ENCODE measurements around the gene PACSIN1. TPM values are rescaled to one million over a fixed set of nuclear protein-coding genes. Genes with fewer than 3 reads are reported as not detected.

The PACSIN1 gene
- total RNA-seq = under 1 TPM in 1 of 2 donors, not detected in 1; 0.09 TPM

GRCh38 chr6:34465531-34466241, at the start of gene PACSIN1:
PACSIN1 (plus strand) TSS chr6:34466076; CDS start chr6:34526306, 60,230 bp downstream.
- Mint-ChIP-seq H3K4me1 (no peaks in the 10 kb centered on the region), H3K36me3 (ENCODE audit: low read depth) (no peaks in the 10 kb centered on the region), H3K4me3 (peak within 1 kb of the TSS; percentile 54), H3K27me3 (peaks cover 11% of the 10 kb centered on the region), H3K27ac (no peak within 1 kb of the TSS), H3K9me3 (no peaks in the 10 kb centered on the region)
- no peak for ATAC-seq (replicated peaks)

DNA sequence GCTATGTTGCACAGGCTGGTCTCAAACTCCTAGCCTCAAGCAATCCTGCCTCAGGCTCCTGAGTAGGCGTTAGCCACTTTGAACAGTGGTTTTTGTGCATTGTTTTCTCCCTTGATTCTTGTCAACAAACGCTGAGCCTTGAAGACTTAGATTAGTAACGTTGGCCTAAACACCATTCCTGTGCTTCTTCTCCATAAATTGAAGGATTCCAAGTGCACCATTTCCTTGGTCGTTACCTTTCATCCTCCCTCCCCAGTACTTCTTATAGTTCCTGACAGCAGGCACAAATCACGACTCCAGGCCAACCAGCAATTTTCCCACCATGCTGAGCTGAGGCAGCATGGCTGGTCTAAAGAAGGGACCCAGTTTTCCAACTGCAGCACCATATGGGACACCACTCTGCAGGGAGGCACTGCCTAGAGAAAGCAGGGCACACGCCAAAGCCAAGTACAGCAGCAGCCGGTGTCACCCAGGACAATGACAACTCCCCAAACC, 49.0 kb upstream of the PACSIN1 start:
- peak overlapping the region; percentile 28 for H3K27ac Mint-ChIP-seq
- H3K27me3 Mint-ChIP-seq = no peaks in the 10 kb centered on the region
- peaks cover 90% of the 10 kb centered on the region for H3K36me3 Mint-ChIP-seq (ENCODE audit: low read depth)
- H3K4me1 Mint-ChIP-seq = peaks cover 5% of the 10 kb centered on the region
- H3K9me3 Mint-ChIP-seq = no peaks in the 10 kb centered on the region
- no peak for ATAC-seq (replicated peaks)
- H3K4me3 Mint-ChIP-seq = no peak overlapping the region

- no peaks in the 10 kb centered on the region for H3K27me3 Mint-ChIP-seq
- H3K4me3 Mint-ChIP-seq = no peak overlapping the region
- H3K4me1 Mint-ChIP-seq = no peaks in the 10 kb centered on the region
- peaks cover 94% of the 10 kb centered on the region for H3K36me3 Mint-ChIP-seq (ENCODE audit: low read depth)
- H3K9me3 Mint-ChIP-seq = no peaks in the 10 kb centered on the region
- peak overlapping the region; percentile 29 for H3K27ac Mint-ChIP-seq
- no peak for ATAC-seq (replicated peaks)
Measured at GRCh38 chr6:34418367-34418766, 47.5 kb upstream of the PACSIN1 start.

DNA sequence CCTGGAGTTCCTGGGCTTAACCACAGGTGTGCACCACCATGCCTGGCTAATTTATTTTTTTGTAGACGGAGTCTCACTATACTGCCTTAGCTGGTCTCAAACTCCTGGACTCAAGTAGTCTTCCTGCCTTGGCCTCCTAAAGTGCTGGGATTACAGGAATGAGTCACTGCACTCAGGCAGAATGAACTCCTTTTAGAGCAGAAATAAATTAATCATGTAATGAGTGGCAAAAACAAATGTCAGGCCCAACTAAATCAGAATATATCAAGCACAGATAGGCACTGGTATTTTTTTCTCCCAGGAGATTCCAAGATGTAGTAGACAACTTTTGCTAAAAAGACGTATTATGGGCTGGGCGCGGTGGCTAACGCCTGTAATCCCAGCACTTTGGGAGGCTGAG, 42.6 kb upstream of the PACSIN1 start:
- peak overlapping the region; percentile 36 for H3K27ac Mint-ChIP-seq
- H3K9me3 Mint-ChIP-seq = no peaks in the 10 kb centered on the region
- H3K27me3 Mint-ChIP-seq = no peaks in the 10 kb centered on the region
- peaks cover 80% of the 10 kb centered on the region for H3K36me3 Mint-ChIP-seq (ENCODE audit: low read depth)
- H3K4me3 Mint-ChIP-seq = peak overlapping the region; percentile 95
- no peak for ATAC-seq (replicated peaks)
- H3K4me1 Mint-ChIP-seq = peaks cover 4% of the 10 kb centered on the region

DNA sequence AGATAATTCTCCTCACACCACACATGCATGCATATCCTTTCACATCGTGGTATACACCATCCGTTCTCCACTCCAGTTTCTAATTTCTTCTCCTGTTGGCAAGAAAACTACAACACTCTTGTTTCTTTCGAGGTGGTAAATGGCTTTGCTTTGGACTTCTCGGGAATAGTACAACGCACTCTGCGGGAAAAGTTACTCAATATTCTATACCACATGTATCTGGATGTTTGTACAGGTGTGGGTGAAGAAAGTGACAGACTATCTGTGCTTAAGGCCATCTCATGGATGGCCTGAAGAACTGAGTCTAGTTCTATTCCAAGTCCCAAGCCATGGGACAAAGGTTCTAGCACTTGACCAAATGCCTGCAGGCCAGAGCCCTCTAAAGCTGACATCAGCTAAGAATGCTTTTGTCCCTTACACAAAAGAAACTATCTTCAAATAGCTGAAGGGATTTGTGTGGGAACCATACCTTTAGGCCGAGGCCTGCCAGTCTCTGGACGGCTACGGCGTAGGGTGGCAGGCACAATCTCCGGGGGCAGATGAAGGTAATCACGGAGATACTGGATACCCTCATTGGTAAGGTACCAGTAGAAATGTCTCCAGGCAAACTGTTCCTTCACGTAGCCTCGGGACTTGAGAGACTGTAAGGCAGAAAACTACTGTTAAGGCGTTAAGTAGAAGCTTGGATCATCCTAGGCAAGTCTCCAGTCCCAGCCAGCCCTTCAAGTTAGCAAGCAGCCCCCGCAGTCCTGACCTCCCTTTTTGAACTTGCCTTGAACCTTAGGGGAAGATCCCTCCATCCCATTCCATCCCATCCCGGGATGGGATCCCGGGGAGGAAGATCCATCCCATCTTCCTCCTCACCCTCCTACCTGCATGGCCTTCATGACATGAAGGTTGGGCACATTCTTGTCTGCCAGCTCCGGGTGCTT, 41.4 kb upstream of the PACSIN1 start:
- H3K9me3 Mint-ChIP-seq = no peaks in the 10 kb centered on the region
- peaks cover 4% of the 10 kb centered on the region for H3K4me1 Mint-ChIP-seq
- ATAC-seq (replicated peaks) = no peak
- H3K27me3 Mint-ChIP-seq = no peaks in the 10 kb centered on the region
- H3K27ac Mint-ChIP-seq = peak overlapping the region; percentile 100
- H3K4me3 Mint-ChIP-seq = peak overlapping the region; percentile 95
- H3K36me3 Mint-ChIP-seq (ENCODE audit: low read depth) = peaks cover 67% of the 10 kb centered on the region

- peaks cover 4% of the 10 kb centered on the region for H3K4me1 Mint-ChIP-seq
- H3K4me3 Mint-ChIP-seq = peak overlapping the region; percentile 95
- H3K36me3 Mint-ChIP-seq (ENCODE audit: low read depth) = peaks cover 61% of the 10 kb centered on the region
- H3K27me3 Mint-ChIP-seq = no peaks in the 10 kb centered on the region
- ATAC-seq (replicated peaks) = no peak
- H3K27ac Mint-ChIP-seq = peak overlapping the region; percentile 100
- H3K9me3 Mint-ChIP-seq = no peaks in the 10 kb centered on the region
Measured at GRCh38 chr6:34425132-34425497, 40.8 kb upstream of the PACSIN1 start.

GRCh38 chr6:34425498-34426410, 40.1 kb upstream of the PACSIN1 start, which contains the start of gene RPS10:
RPS10 (minus strand) TSS chr6:34426069; CDS start chr6:34425221, 848 bp downstream.
- Mint-ChIP-seq H3K9me3 (no peaks in the 10 kb centered on the region), H3K27ac (peak within 1 kb of the TSS; percentile 100), H3K27me3 (no peaks in the 10 kb centered on the region), H3K4me3 (peak within 1 kb of the TSS; percentile 95), H3K4me1 (peaks cover 4% of the 10 kb centered on the region), H3K36me3 (ENCODE audit: low read depth) (peaks cover 55% of the 10 kb centered on the region)
- ATAC-seq (replicated peaks) = peak; percentile 96

DNA sequence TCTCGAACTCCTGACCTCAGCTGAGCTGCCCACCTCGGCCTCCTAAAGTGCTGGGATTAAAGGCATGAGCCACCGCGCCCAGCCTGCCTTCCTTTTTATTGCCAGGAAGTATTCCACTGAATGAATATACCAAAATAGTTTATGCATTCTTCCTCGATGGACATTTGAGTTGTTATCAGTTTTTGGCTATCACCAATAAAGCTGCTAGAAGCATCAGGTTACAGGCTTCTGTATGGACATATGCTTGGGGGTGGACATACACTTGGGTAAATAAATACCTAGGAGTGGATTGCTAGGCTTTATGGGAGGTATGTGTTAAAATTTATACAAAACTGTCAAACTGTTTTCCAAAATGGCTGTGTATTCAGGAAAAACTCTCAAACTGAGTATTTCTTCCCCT, 30.0 kb upstream of the PACSIN1 start:
- ATAC-seq (replicated peaks) = no peak
- no peaks in the 10 kb centered on the region for H3K4me1 Mint-ChIP-seq
- no peak overlapping the region for H3K4me3 Mint-ChIP-seq
- no peak overlapping the region for H3K27ac Mint-ChIP-seq
- H3K36me3 Mint-ChIP-seq (ENCODE audit: low read depth) = no peaks in the 10 kb centered on the region
- H3K9me3 Mint-ChIP-seq = no peaks in the 10 kb centered on the region
- no peaks in the 10 kb centered on the region for H3K27me3 Mint-ChIP-seq

GRCh38 chr6:34436803-34437643, 28.9 kb upstream of the PACSIN1 start:
- Mint-ChIP-seq H3K9me3 (no peaks in the 10 kb centered on the region), H3K27ac (no peak overlapping the region), H3K27me3 (no peaks in the 10 kb centered on the region), H3K4me3 (no peak overlapping the region), H3K4me1 (no peaks in the 10 kb centered on the region), H3K36me3 (ENCODE audit: low read depth) (no peaks in the 10 kb centered on the region)
- ATAC-seq (replicated peaks) = no peak

DNA sequence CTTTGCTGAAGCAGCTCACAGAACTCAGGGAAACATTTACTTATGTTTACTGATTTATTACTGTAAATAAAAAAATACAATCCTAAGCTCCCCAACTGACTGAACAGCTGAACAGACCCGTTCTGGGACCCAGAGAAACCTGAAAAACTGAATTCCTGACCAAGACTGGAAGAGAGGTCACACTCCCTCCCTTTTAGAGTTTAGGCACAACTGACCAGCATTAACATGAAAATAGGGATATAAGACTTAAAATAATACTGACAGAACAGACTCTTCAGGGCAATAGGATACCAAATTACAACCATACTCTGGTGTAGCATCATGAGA, 28.3 kb upstream of the PACSIN1 start:
- H3K27me3 Mint-ChIP-seq = no peaks in the 10 kb centered on the region
- no peaks in the 10 kb centered on the region for H3K9me3 Mint-ChIP-seq
- no peak for ATAC-seq (replicated peaks)
- no peak overlapping the region for H3K27ac Mint-ChIP-seq
- no peaks in the 10 kb centered on the region for H3K36me3 Mint-ChIP-seq (ENCODE audit: low read depth)
- no peak overlapping the region for H3K4me3 Mint-ChIP-seq
- H3K4me1 Mint-ChIP-seq = no peaks in the 10 kb centered on the region

DNA sequence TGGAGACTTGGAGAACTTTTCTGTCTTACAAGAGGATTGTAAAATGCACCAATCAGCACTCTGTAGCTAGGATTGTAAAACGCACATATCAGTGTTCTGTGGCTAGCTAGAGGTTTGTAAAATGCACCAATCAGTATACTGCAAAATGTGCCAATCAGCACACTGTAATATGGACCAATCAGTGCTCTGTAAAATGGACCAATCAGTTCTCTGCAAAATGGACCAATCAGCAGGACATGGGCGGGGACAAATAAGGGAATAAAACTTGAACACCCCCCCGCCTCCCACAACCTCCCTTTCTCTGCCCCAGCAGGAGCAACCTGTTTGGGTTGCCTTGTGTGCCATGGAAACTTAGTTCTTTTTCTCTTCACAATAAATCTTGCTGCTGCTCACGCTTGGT, 27.2 kb upstream of the PACSIN1 start:
- no peaks in the 10 kb centered on the region for H3K27me3 Mint-ChIP-seq
- no peak for ATAC-seq (replicated peaks)
- H3K27ac Mint-ChIP-seq = no peak overlapping the region
- H3K36me3 Mint-ChIP-seq (ENCODE audit: low read depth) = no peaks in the 10 kb centered on the region
- H3K9me3 Mint-ChIP-seq = no peaks in the 10 kb centered on the region
- H3K4me3 Mint-ChIP-seq = no peak overlapping the region
- H3K4me1 Mint-ChIP-seq = no peaks in the 10 kb centered on the region

GRCh38 chr6:34439442-34439841, 26.4 kb upstream of the PACSIN1 start:
- ATAC-seq (replicated peaks) = no peak
- H3K27ac Mint-ChIP-seq = no peak overlapping the region
- no peaks in the 10 kb centered on the region for H3K4me1 Mint-ChIP-seq
- no peaks in the 10 kb centered on the region for H3K36me3 Mint-ChIP-seq (ENCODE audit: low read depth)
- H3K4me3 Mint-ChIP-seq = no peak overlapping the region
- no peaks in the 10 kb centered on the region for H3K9me3 Mint-ChIP-seq
- H3K27me3 Mint-ChIP-seq = no peaks in the 10 kb centered on the region

DNA sequence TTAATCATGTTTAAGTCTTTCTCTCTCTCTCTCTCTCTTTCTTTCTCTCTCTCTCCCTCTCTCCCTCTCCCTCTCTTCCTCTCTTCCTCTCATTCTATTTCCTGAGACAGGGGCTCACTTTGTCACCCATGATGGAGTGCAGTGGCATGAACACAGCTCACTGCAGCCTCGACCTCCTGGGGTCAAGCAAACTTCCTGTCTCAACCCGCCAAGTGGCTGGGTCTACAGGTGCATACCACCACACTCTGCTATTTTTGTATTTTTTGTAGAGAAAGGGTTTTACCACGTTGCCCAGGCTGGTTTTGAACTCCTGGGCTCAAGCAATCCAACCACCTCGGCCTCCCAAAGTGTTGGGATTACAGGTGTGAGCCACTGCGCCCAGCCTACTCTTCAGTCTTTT, 24.4 kb upstream of the PACSIN1 start:
- Mint-ChIP-seq H3K9me3 (no peaks in the 10 kb centered on the region), H3K27ac (no peak overlapping the region), H3K4me1 (no peaks in the 10 kb centered on the region), H3K36me3 (ENCODE audit: low read depth) (no peaks in the 10 kb centered on the region), H3K4me3 (no peak overlapping the region), H3K27me3 (no peaks in the 10 kb centered on the region)
- ATAC-seq (replicated peaks) = no peak
